Kasumi-1 (cell line): ENCODE measurements around the gene UQCRHL.
"Not testable (repeated sequence)": the region's sequence is repeated elsewhere in the genome, so short reads cannot be mapped to it uniquely, and the experiment has no call there.

Experiments used
- DNase-seq, 2 experiments: peaks; one replicate each; lab custom pipeline; 2025; lab: John Stamatoyannopoulos, UW

UQCRHL gene

GRCh38 chr1:15807549-15807948 lies at the start of gene UQCRHL:
TSS of gene UQCRHL (minus strand) at chr1:15807649. CDS start at chr1:15807649, 0 bp downstream.
- not testable (repeated sequence) for DNase-seq

DNA sequence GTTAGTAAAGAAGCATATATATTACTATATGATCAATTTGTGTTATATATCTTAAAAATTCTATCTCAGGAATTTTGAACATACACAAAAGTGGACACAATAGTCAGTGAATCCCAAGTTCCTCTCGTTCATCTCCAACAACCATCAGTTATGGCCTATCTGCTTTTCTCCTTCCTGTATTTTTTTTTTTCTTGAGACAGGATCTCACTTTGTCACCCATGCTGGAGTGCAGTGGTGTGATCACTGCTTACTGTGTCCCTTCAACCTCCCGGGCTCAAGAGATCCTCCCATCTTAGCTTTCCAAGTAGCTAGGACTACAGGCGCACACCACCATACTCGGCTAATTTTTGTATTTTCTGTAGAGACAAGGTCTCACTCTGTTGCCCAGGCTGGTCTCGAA lies 49.4 kb upstream of the UQCRHL start:
- DNase-seq: no peak

GRCh38 chr1:15852828-15853302 lies 45.4 kb upstream of the UQCRHL start:
- no peak for DNase-seq

- DNase-seq: peak; percentile 14 to 15
These were observed 44.8 kb upstream of the UQCRHL start for GRCh38 chr1:15852036-15852827.

GRCh38 chr1:15851210-15852035 lies 44.0 kb upstream of the UQCRHL start:
- peak; percentile 12 to 18 for DNase-seq

- no peak for DNase-seq
These were observed 43.1 kb upstream of the UQCRHL start for GRCh38 chr1:15850471-15851001.

- peak; percentile 70 to 73 for DNase-seq
These were observed 42.4 kb upstream of the UQCRHL start for GRCh38 chr1:15849775-15850324.

GRCh38 chr1:15848929-15849774 lies 41.7 kb upstream of the UQCRHL start:
- peak; percentile 72 to 78 for DNase-seq

- no peak for DNase-seq
These were observed 40.9 kb upstream of the UQCRHL start for GRCh38 chr1:15848143-15848928.

- no peak for DNase-seq
These were observed 40.4 kb upstream of the UQCRHL start for GRCh38 chr1:15847893-15848142.

- peak; percentile 93 for DNase-seq
These were observed 39.8 kb upstream of the UQCRHL start, which contains the start of gene SPEN for GRCh38 chr1:15847100-15847892. TSS of gene SPEN (plus strand) at chr1:15847707. CDS start at chr1:15848068, 361 bp downstream.

- not testable (repeated sequence) for DNase-seq
These were observed 38.6 kb upstream of the UQCRHL start for GRCh38 chr1:15846056-15846455.

- DNase-seq: no peak
These were observed 36.5 kb upstream of the UQCRHL start for GRCh38 chr1:15843826-15844572.

- DNase-seq: no peak
These were observed 31.3 kb upstream of the UQCRHL start for GRCh38 chr1:15838721-15839120.

GRCh38 chr1:15837931-15838330 lies 30.5 kb upstream of the UQCRHL start:
- DNase-seq: no peak

DNA sequence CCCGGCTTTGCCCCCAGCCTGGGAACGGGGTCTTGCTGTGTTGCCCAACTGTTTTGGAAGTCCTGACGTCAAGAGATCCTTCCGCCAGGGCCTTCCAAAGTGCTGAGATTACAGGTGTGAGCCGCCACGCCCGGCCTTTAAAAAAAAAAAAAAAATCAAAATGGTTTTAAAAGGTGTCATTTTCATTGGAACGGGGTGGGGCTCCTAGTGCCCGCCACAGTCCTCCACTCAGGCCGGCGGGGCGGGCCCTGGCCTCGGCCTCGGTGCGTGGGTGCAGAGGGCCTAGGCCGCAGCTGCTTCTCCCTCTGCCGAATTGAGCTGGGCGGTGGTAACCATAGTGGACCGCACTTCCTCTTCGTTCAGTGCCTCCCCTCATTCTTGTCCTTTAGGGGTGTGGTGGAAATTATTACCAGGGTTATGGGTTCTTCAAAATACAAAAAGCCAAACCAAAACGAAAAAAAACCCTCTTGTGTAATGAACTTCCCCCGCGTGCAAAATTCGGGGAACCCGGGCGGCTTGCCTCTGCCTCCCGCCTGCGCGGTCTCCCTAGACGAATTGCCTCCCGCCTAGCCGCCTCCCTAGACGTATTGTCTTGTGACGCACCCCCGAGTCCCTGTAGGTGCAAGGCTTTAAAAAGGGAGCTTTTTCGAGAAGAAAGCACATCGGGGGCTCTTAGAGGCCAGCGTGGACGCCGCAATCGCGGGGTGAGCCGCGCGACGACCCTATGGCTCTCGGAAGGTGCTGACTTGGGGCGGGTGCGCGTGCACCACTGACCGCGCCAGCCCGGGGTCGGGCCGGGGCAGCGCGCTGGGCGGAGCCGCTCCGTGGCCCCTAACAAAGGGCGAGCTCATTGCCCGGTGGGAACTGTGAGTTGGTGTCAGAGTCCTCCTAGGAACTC lies 29.6 kb upstream of the UQCRHL start:
- peak; percentile 61 to 85 for DNase-seq

GRCh38 chr1:15836511-15836771 lies 29.0 kb upstream of the UQCRHL start:
- DNase-seq: not testable (repeated sequence)

DNA sequence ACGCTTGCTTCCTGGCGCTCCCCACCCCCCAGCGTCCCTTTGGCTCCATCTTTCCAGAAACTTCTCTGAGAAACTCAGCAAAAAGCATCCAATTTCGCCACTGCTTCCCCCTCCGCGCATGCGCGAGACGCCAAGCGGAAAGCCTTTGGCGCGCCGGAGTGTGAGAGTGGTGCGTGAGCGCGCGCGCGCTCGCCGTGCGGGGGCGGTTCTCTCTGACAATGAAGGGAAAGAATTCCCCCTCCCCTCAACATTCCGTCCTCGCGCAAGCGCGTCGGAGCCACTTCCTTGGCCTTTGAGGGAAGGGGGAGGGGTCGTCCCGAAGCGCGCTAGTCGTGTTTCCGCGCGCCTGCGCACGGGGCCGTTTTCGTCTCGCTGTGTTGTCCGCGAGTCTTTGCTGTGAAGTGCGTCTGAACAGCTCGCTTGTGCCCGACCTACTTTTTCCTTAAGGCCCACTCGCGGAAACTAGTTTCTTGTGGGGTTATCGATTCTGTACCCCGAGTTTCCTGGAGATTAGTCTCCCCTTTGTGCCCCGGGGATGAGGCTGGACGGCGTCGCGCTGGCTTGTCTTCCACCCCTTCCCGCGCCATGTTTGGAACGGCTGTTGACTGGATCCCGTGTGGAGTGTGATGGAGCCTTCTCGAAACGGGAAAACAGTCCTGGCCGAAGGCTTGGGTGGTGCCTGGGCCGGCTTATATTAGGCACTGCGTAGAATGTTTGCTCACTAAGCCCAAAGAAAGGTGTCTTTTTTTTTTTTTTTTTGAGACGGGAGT lies 28.5 kb upstream of the UQCRHL start:
- peak; percentile 94 to 96 for DNase-seq
